ENCODE measurements around the gene CD302.
A peak's percentile ranks its signal among the peaks of the same experiment; 100 is the strongest.

CD302 gene

DNA sequence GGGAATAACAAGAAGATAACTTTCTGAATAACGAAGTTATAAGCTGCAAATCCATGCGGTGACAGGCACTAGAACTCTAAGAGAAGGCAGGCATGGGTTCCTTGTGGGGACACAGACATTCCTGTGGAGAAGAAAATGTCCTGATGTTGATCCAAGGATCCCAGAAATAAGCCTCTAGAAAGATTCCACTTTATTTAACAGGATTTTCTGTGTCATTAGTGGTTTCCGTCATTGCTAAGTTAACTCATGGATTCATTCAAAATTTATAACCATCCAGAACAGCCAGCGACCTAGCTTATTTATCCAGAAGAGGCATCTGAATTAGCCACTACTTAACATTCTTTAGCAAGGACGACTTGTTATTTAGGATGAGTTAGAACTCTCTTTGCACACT lies 10.0 kb upstream of the CD302 start:
- DNase-seq = no peak
- TF ChIP-seq, protein P1, sequence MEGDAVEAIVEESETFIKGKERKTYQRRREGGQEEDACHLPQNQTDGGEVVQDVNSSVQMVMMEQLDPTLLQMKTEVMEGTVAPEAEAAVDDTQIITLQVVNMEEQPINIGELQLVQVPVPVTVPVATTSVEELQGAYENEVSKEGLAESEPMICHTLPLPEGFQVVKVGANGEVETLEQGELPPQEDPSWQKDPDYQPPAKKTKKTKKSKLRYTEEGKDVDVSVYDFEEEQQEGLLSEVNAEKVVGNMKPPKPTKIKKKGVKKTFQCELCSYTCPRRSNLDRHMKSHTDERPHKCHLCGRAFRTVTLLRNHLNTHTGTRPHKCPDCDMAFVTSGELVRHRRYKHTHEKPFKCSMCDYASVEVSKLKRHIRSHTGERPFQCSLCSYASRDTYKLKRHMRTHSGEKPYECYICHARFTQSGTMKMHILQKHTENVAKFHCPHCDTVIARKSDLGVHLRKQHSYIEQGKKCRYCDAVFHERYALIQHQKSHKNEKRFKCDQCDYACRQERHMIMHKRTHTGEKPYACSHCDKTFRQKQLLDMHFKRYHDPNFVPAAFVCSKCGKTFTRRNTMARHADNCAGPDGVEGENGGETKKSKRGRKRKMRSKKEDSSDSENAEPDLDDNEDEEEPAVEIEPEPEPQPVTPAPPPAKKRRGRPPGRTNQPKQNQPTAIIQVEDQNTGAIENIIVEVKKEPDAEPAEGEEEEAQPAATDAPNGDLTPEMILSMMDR (IDR thresholded peaks at IDR 0.05) = no peak
- H3K9me3 ChIP-seq = no peaks in the 10 kb centered on the region
- H3K27ac ChIP-seq = no peak overlapping the region
- H3K4me3 ChIP-seq = no peak overlapping the region
- H3K4me1 ChIP-seq = no peaks in the 10 kb centered on the region
- no peaks in the 10 kb centered on the region for H3K27me3 ChIP-seq
- intact Hi-C loops (cut with DNase I; ENCODE audit: low total_unique reads) = no loop called here
- no peaks in the 10 kb centered on the region for H3K36me3 ChIP-seq

DNA sequence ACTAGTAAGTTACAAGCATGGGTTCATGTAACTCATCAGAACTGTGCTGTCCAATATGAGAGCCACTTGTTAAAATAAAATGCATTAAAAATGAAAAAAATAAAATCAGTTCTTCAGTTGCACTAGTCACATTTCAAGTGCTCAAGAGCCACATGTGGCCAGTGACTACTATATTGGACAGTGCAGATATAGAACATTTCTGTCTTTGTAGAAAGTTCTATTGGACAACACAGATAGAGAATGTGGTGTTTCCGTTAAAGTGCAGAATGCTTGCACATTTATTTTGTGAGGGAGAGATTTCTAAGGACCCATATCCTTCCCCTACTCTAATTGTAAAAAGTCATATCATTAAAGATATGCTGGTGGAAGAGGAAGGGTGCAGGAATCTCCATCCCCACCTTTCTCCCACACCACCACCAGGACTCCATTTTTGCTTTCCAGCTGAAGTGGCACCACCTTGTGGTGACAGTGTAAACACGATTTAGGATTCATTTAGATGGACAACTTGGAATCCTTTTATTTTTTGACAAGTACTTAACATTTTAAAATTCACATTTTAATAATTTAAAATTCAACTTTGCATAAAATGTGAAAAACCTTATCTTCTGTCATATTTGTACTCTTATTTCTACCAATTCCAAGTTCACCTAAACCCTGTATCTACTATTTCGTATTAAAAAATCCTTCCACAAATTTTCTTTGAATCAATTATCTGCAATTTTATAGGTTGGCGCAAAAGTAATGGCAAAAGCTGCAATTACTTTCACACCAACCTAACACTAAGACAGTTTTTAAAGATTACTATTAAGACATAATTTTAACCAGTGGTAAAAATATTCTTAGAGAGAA lies 9.4 kb upstream of the CD302 start:
- intact Hi-C loops (cut with DNase I; ENCODE audit: low total_unique reads) = no loop called here
- H3K4me1 ChIP-seq = no peaks in the 10 kb centered on the region
- peak in 1 of 2 donors; percentile 37 for DNase-seq

DNA sequence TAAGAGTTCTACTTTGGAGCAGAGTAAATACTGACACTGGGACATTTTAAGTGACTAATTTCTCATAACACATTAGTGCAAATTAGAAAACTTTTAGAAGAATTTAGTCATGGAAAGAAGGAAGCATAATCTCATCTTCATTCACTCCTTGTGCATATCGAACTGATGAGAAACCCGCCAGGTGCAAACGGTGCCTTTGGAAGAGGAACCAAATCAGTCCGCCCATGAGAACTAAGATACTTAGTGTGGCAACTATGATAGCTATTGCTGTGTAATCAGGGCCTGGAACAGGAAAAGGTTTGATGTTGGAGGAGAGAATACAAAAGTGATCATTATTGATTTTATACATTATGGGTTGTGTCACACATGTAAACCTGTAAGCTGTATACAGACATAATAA lies 6.9 kb upstream of the CD302 start:
- intact Hi-C loops (cut with DNase I; ENCODE audit: low total_unique reads) = no loop called here
- no peaks in the 10 kb centered on the region for H3K9me3 ChIP-seq
- no peak overlapping the region for H3K4me3 ChIP-seq
- H3K4me1 ChIP-seq = no peaks in the 10 kb centered on the region
- no peak for DNase-seq
- H3K27ac ChIP-seq = no peak overlapping the region
- no peaks in the 10 kb centered on the region for H3K27me3 ChIP-seq
- no peaks in the 10 kb centered on the region for H3K36me3 ChIP-seq
- TF ChIP-seq, protein P1 (IDR thresholded peaks at IDR 0.05) = no peak

More for the DNA sequence above, 9.4 kb upstream of the CD302 start:
- no peak overlapping the region for H3K4me3 ChIP-seq
- no peaks in the 10 kb centered on the region for H3K9me3 ChIP-seq
- H3K27ac ChIP-seq = no peak overlapping the region
- TF ChIP-seq, protein P1 (IDR thresholded peaks at IDR 0.05) = peak; percentile 64 to 78
- no peaks in the 10 kb centered on the region for H3K27me3 ChIP-seq
- H3K36me3 ChIP-seq = no peaks in the 10 kb centered on the region

DNA sequence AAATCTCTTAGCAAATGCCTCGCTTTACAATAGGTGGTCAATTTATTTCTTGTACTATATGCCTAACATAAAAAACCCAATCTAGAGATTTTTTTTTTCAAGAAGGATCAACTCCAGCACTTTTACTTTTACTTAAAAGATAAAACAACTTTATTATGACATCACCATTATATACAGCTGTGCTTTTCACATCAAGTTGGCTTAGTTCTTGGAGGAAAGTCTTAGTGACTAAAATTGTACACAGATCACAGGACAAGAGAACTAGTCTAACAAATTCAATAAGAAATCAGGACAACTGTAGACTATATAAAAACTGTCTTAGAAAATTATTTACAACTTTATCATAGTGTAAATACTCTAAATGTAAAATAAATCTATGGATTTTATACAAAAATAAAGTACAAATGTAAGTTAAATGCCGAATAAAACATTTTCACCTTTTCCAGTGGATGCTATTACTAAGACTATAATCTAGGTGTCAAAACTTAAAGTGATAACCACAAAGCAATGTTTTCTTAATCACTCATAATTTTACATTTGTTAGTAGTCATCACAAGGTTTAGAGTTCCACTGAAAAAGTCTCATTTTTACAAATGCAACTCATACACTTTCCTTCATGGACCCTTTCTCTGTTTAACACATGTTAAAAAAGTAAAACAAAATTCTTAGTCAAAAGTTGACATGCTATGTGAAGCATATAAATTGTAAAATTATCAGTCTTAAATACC lies 5.4 kb upstream of the CD302 start:
- Histone ChIP-seq H3K4me1 (no peaks in the 10 kb centered on the region), H3K27ac (no peak overlapping the region), H3K36me3 (no peaks in the 10 kb centered on the region), H3K27me3 (no peaks in the 10 kb centered on the region), H3K9me3 (no peaks in the 10 kb centered on the region), H3K4me3 (no peak overlapping the region)
- intact Hi-C loops (cut with DNase I; ENCODE audit: low total_unique reads) = no loop called here
- no peak for DNase-seq
- TF ChIP-seq, protein P1 (IDR thresholded peaks at IDR 0.05) = no peak

DNA sequence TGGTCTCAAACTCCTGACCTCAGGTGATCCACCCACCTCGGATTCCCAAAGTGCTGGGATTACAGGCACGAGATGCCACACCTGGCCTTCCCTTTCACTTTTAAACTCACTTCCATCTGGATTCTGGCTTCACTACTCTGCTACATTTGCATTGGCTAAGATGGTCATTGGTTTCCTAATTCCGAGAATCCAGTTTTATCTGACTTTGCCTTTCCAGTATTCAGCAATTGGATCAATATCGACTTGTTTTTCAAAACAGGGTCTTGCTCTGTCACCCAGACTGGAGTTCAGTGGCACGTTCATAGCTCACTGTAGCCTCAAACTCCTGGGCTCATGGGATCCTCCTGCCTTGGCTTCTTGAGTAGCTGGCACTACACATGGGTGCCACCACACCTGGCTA lies 4.7 kb upstream of the CD302 start:
- no peaks in the 10 kb centered on the region for H3K4me1 ChIP-seq
- H3K36me3 ChIP-seq = no peaks in the 10 kb centered on the region
- intact Hi-C loops (cut with DNase I; ENCODE audit: low total_unique reads) = no loop called here
- no peak for DNase-seq
- TF ChIP-seq, protein P1 (IDR thresholded peaks at IDR 0.05) = no peak
- no peak overlapping the region for H3K27ac ChIP-seq
- H3K9me3 ChIP-seq = no peaks in the 10 kb centered on the region
- H3K4me3 ChIP-seq = no peak overlapping the region
- H3K27me3 ChIP-seq = no peaks in the 10 kb centered on the region

All from tibial artery (tissue), 4 donors.